Measurements from ENCODE around the gene UGT1A7.

- TF ChIP-seq, protein P1, sequence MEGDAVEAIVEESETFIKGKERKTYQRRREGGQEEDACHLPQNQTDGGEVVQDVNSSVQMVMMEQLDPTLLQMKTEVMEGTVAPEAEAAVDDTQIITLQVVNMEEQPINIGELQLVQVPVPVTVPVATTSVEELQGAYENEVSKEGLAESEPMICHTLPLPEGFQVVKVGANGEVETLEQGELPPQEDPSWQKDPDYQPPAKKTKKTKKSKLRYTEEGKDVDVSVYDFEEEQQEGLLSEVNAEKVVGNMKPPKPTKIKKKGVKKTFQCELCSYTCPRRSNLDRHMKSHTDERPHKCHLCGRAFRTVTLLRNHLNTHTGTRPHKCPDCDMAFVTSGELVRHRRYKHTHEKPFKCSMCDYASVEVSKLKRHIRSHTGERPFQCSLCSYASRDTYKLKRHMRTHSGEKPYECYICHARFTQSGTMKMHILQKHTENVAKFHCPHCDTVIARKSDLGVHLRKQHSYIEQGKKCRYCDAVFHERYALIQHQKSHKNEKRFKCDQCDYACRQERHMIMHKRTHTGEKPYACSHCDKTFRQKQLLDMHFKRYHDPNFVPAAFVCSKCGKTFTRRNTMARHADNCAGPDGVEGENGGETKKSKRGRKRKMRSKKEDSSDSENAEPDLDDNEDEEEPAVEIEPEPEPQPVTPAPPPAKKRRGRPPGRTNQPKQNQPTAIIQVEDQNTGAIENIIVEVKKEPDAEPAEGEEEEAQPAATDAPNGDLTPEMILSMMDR (IDR thresholded peaks at IDR 0.05 in 4 of 5, conservative IDR thresholded peaks at IDR 0.05 in 1 of 5): no peak
- no peak for TF ChIP-seq POLR2A (IDR thresholded peaks at IDR 0.05)
Measured at GRCh38 chr2:233706720-233707119, 25.0 kb downstream of the UGT1A7 start.
